GM18907 (cell line): ENCODE results near the gene TNNT1.
"Not testable (repeated sequence)": the region's sequence is repeated elsewhere in the genome, so short reads cannot be mapped to it uniquely, and the experiment has no call there.

Experiments used
- ATAC-seq: cut with Tn5 transposase; IDR thresholded peaks from one replicate; pipeline ENCODE4 v1.9.1; 2021; ENCODE audit warnings: mild to moderate bottlenecking, moderate library complexity; ENCODE audit not compliant: unreplicated experiment

The TNNT1 gene, protein sequence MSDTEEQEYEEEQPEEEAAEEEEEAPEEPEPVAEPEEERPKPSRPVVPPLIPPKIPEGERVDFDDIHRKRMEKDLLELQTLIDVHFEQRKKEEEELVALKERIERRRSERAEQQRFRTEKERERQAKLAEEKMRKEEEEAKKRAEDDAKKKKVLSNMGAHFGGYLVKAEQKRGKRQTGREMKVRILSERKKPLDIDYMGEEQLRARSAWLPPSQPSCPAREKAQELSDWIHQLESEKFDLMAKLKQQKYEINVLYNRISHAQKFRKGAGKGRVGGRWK

DNA sequence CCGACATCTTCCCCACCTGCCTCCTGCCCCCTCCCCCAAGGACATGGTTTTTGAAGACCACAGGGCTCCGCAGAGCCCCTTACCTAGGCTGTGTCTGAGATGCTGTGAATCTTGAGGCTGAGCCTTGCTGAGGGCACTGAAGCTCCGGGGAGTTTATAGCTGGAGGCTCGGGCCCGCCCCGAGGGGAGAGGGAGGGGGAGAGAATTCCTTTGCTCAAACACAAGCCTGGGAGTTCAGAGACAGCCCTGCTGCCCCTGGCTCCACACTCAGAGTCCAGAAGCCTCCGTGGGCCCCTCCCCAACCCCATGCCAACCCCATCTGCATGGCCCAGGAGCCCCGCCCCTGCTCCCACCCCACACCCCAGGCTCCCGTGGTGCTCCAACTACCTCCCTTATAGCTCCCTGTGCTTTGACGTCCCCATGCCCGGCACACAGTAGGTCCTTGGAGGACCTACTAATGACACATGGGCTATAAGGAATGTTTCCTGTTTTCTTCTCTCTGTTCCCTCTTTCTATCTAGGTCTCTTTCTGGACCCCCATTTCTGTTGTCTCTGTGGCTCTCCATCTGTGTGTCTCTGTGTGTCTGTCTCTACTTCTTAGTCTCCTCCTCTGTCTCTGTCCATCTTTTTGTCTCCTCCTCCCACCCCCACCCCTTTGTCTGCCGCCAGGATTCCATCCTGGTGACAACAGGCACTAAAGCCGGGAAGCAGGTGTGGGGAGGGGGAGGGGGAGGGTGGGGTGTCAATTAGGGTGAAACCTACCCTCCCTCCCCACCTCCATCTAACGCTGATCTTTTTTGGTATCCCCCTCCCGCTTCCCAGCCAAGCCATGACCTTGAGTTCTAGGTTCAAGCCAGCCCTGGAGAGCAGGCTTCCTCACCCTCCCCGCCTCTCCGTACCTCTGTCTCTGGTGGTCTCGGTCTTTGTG, at the start of gene TNNT1:
TSS of gene TNNT1 (minus strand) at position 129 of the 926 bp plus-strand sequence. CDS start 2,049 bp downstream, outside the sequence.
- no peak for ATAC-seq

DNA sequence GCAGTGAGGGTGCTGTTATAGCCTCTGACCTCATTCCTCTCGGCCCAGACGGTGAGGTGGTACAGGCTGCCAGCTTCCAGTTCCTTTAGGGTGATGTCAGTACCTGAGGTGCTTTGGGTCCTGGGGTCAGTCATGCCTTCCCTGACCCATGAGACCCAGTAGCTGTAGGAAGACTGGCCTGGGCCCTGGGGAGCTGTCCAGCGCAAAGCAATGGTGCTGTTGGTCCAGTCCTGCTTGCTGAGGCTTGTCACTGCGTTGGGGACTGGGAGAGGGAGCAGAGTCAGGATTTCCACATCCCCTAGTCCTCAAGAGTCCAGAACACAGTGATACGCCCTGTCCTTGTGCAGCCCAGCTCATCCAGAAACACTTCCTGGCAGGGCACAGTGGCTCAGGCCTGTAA, 49.6 kb upstream of the TNNT1 start:
- no peak for ATAC-seq

DNA sequence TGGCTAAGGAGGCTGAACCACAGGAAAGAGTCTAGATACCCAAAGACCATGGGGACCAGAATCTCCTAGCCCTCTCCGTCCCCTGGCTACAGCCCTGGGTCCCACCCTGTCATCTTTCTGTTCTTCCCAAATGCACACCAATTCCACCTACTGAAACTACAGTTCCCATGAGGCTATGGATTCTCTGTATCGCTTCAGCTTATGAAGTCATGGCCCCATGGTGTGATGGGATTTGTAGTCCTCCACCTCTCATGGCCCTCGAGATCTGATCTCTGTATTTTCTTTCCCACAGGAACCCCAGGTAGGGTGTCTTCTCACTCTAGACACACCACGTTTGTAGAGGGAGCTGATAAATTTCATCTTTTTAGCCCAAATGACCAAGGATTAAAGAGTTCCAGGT, 48.5 kb upstream of the TNNT1 start:
- no peak for ATAC-seq

DNA sequence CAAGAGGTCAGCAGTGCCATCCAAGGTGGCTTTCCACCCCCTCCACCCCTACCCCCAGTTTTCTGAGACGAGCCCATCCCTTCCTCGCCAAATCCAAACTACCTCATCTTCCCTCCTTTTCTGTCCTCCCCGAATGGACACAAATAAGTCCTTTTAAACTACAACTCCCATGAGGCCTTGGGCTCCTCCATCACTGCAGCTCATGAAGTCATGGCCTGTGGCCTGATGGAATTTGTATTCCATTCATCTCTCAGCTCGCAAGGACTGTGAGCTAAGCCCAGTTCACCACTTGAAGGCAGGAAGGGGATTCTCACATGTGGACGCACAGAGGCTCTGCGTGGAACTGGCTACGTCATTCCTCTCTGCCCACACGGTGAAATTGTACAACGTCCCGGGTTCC, 47.8 kb upstream of the TNNT1 start:
- ATAC-seq: no peak

DNA sequence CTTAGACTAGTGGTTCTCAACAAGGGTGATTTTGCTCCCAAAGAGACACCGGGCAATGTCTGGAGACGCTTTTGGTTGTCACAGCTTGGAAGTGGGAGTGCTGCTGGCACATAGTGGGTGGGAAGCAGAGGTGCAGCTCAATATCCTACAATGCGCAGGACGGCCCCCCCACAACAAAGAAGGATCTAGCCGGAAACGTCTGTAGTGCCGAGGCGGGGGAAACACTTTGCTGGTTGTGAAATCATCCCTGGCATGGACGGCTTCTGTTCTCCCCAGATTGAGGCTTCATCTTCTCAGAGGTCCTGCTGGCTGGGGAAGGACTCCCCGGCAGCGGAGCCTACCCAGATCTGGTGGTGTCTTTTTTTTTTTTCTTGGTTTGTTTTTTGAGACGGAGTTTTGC, 44.5 kb upstream of the TNNT1 start:
- ATAC-seq: no peak

DNA sequence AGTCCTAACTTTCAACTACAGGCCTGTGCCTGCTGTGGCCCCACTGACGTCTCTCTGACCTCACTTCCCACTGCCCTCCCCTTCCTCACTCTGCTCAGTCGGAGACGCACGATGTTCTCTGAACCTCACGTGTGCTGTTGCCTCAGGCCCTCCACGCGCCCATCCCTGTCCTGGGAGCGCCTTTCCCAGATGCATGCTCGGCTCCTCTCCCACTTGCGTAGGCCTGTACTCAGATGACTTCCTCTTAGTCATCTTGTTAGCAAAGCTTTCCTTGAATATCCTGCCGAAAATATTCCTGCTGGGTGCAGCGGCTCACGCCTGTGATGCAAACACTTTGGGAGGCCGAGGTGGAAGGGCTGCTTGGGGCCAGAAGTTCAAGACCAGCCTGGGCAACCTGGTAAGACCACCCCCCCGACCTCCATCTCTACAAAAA, 40.4 kb upstream of the TNNT1 start:
- no peak for ATAC-seq

DNA sequence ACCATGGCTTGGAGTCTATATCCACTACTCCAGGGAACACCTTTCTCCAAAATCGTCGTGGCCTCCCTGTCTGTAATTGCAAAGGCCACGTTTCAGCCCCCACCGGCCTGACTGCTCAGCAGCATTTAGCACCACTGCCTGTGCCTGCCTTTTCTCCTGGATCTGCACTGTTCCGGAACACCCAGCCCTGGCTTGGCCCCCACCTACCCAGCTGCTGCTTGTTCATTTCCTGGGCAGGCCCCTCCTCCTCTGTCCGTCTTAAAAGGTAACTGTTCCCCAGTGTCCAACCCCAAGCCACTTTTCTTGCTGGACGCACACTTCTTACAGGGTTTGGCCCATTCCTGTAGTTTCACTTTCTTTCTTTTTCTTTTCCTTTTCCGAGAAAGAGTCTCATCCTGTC, 39.6 kb upstream of the TNNT1 start:
- no peak for ATAC-seq

DNA sequence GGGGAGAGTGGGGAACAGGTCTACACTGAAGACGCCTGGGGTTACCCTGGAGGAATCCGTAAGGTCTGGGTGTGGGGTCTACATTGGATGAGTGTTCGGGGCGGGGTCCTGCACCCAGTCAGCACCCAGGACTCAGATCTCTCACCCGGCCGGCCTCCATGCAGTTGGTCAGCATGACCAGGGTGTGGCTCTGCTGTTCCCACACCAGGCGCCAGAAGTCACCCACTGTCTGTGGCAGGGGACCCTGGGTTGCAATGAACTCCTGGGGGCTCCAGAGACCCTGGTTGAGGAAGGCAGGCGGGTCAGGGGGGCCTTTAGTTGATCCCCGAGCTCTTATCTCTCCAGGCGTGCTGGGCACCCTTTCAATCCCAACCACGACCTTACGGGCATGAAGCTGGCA, 37.1 kb upstream of the TNNT1 start:
- ATAC-seq: no peak

DNA sequence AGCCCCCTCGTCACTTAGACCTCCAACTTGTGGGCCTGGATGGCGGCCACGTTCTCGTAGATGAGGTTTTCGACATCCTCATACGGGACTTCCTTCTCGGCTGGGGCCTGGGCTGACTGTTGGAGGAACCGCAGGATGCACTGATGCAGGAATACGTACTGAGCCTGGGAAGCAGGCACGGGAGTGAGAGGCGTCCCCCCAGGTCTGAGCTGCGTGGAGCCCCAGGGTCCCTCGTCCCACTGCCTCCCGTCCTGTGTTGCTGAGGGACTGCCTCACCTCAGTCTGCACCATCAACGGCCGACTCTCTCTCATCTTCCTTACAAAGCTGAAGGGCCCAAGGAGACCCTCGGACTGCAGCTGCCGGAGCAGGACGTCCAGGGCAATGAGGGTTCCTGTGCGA, 32.7 kb upstream of the TNNT1 start:
- no peak for ATAC-seq

DNA sequence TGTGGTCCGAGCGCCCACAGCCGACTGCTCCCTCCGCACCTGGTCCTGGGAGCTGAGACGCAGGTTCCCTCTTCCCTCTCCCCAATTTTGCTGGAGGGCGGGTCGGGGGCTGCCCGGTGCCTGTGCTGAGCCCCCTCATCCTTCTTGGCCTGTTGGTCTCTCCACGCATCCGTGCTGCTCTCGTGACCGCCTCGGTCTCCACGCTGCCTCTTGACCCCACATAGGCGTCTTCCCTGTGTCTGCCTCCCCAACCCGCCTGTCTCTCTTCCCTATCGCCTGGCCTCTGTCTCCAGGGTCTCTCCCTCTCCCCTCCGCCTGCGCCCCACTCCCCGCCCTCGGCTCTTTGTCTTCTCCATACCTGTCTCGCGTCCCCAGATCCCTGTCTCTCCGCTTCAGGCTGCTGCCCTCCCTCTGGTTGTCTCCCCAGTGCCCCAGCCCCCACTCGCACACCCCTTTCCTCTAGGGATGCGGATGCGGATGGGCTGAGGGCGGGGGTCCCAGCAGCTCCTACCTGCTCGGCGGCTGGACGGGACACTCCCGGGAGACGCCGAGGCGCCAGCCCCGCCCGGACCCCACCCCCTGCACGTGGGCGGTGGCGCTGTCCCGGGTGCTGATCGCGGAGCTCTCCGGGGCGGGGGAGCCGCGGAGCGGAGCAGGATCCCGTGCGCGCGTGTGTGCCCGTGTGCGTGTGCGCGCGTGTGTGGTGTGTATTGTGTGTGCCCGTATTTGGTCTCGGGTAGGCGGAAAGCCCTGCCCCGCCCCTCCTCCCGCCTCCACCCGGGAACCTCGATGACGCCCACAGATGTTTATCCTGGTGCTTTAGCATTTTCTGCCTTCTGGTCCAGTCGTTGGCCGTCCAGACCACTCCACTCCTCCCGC, 30.8 kb upstream of the TNNT1 start, which contains the start of gene SYT5:
TSS of gene SYT5 (minus strand) at position 684 of the 879 bp plus-strand sequence. CDS start 1,248 bp downstream, outside the sequence.
- ATAC-seq: peak; percentile 28

DNA sequence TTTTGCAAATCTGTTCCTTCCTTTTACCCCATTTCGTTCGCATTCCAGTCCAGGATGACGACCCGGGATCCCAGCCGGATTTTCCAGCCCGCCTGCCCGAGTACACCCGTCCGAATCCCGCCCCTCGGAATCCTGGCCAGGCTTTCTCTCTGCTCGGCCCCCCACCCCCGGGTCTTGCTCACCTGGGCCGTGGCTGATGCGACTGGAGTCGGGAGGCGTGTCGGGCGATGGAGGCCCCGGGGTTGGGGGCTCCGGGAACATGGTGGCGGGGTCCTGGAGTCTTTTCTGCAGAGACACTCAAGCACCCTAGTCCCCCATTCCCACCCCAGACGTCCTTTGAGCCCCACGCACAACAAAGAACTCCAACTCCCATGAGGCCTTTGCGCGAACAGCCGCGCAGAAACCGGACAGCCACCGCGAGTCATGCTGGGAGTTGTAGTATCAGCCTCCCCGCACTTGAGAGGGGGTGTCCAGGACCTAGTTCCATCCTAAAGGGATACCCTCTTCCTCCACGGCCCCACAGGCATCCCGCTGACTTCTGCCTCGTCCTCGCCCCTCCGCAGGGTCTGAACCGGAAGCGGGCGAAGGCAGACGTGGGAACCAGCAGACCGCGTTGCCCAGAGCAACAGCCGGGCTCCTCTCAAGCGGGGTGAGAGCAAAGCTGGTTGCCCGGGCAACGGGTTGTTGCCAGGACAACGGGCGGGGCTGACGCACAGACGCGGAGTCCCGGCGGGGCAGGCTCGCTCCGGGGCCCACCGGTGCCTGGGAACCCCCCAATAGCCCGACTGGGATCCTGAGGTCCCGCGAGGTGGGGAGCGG, 30.0 kb upstream of the TNNT1 start:
- peak; percentile 72 for ATAC-seq

DNA sequence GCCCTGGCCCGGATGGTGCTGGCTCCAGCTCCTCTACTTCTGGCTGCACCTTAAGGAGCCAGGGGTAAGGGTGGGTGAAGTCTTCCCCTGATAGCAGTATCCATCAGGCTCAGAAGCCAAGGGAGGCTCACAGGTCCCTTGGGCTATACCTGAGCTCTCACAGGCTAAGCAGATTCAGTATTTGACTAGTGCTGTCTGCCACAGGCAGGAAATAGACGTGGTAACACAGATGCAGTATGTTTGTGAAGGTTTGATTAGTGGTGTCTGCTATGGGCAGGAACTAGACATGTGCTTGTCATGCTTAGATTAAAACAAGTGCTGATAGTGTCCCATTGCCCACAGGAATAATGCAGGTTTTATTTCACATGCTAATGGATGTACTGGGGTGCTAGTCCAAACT, 27.1 kb upstream of the TNNT1 start:
- no peak for ATAC-seq

DNA sequence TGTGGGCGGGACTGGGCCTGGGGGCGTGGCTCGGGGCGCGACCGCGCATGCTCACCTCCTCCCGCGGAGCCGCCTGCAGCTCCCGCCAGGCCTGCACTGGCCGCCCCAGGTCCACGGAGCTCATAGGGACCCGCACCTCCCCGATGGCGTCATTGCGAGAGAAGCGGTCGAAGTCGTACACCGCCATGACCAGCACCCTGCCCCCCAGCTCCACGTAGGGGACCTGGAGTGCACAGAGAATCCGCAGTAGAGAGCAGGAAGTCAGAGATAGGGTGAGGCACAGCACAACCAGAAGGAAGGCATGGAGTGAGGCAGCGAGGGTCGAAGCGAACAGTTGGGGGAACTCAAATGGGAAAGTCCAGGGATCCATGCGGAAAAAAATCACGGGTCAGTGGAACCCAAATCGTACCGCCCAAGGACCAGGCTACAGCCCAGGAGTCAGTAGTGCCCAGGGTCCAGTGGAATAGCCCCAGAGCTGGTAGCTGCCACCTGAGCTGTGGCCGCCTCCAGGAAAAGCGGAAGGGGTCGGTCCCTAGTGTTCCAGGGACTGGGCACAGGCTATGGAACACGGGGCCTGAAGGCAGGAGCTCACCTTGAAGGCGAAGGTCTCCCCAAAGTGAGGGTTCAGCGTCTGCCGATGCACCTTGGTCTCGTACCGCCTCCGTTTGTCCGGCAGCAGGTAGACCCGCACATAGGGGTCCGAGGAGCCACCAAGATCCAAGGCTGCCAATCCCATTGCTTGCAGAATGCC, 26.3 kb upstream of the TNNT1 start:
- no peak for ATAC-seq

DNA sequence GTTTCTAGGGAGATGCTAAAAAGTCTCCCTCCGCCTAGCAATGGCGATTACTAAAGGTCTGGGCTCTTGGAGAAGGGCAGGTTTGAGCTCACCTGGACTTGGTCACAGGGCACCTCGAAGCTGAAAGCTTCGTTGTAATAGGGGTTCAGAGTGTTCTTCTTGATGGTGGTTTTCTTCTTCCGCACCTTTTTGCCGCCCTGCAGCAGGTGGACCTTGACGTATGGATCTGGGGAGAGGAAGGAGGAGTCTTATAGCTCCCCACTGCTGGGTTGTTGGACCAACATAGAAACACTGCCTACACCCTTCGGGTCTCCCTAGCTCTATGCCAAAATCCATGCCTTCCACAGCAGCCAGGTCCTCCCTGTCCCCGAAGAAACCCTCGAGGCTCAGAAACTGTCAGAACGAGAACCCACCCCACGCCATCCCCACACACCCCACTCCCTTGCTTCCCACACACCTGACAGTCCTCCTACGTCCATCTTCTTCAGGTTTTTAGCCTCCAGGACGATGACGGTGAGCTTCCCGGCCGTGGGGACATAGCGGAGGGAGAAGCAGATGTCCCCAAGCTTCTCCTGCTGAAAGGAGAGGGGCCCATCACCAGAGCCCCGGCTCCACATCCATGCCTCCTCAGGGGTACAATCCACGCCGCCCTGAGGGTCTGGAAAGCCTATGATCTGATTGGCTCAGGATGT, 25.6 kb upstream of the TNNT1 start:
- no peak for ATAC-seq

DNA sequence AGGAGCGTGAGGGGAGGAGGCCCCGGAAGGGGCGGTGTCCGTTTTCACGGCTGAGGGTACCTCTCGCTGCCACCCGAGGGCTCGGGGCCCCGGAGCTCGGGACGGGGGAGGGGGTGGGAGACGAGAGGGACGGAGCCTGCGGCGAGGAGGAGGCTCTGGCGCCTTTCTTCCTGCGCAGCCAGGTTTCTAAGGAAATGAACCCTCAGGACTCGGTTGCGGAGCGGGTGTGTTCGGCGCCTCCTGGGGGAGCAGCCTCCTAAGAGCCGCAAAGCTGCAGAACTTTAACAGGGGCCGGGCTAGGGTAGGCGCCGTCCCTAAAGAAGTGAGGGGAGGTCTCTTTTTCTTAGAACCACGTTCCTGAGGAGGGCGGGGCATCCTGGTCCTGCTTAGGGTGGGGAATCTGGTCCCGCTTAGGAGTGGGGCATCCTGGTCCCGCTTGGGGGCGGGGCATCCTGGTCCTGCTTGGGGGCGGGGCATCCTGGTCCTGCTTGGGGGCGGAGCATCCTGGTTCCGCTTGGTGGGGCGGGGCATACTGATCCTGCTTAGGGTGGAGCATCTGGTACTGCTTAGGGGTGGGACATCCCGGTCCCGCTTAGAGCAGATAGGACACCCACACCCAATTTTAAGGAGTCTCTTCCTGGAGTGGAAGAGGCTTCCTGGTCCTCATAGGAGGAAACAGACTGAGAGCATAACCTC, 24.9 kb upstream of the TNNT1 start:
- ATAC-seq: no peak

DNA sequence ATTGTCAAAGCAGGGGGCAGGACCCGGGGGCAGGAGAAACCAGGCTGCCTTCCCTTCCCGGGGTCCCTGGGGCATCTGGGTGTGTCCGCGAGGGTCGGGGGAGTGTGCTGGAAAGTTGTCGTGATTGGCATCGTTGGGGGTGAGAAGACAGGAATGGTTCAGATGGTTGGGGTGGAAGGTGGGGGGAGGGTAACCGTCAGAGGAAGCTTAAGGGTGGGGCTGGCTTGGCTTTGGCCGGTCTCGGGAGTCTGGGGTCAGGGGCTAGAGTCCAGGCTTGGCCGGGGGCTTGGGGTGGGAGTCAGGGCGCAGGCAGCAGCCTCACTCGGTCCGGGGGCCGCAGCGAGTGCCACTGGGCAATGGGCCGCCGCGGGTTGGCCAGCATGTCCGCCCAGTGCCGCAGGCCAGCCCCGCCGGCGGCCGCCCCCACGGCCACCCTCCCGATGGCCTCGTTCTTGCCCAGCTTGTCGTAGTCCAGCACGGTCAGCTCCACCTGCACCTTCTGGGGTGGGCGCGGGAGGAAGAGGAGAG, 24.2 kb upstream of the TNNT1 start:
- ATAC-seq: no peak

DNA sequence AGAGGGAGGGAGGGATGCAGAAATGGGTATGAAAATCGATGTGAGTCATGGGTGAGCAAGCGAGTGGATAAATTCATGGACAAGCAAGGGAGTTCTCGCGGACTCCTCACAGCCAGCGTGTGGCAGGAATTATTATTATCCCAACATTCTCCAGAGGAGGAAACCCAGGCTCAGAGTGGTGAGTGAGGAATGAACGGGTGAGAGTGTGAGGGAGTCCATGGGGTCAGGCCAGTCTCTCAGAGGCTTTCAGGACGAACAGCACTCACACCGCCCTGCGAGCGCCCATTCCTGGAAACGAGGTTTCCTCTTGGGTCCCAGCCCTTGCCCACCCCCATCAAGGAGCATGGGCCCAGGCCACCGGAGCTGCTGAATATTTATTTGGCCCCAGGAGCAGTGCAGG, 23.7 kb upstream of the TNNT1 start:
- ATAC-seq: no peak

DNA sequence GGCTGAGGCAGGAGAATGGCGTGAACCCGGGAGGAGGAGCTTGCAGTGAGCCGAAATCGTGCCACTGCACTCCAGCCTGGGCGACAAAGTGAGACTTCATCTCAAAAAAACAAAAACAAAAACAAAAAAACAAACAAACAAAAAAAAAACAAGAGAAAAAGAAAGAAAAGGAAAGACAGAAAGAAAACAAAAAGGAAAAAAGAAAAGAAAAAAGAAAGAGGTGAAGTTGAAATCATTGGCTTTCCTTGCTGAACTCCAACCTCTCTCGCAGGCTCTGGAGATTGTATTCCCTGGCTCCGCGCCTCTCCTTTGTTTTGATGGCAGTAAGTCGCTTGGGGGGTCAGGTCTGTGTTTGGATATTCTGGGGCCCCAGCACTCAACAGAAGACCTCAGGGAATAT, 23.3 kb upstream of the TNNT1 start:
- ATAC-seq: not testable (repeated sequence)
